Upper lobe of left lung (tissue), 6 donors: ENCODE measurements around the gene LGALS3. TPM values are rescaled to one million over a fixed set of nuclear protein-coding genes. Genes with fewer than 3 reads are reported as not detected.
A peak's percentile ranks its signal among the peaks of the same experiment; 100 is the strongest.

Source experiments
- ATAC-seq, 2 donors: fragments of 200-7000 bp; cut with Tn5 transposase; one replicate each; pipeline ENCODE4 v1.9.1; 2022; ENCODE audit warnings: mild to moderate bottlenecking in 2 of 2, moderate library complexity in 2 of 2; ENCODE audit not compliant: low FRiP score in 2 of 2
- DNase-seq, 2 donors: peaks; one replicate each; pipeline ENCODE4 v3.0.0-alpha.2; 2019 to 2020
- H3K27ac ChIP-seq, 4 donors: fragments of 200-600 bp; sonication (generic); one replicate each; pipeline ENCODE4 v1.5.1; 2016 to 2019
- H3K27me3 ChIP-seq, 4 donors: fragments of 200-600 bp; sonication (generic); one replicate each; pipeline ENCODE4 v1.5.1; 2017 to 2019
- H3K36me3 ChIP-seq, 4 donors: fragments of 200-600 bp; sonication (generic); one replicate each; pipeline ENCODE4 v1.5.1; 2016 to 2019
- H3K4me1 ChIP-seq, 4 donors: fragments of 200-600 bp; sonication (generic); one replicate each; pipeline ENCODE4 v1.5.1; 2018 to 2019
- H3K4me3 ChIP-seq, 4 donors: fragments of 200-600 bp; sonication (generic); one replicate each; pipeline ENCODE4 v1.5.1; 2017 to 2019; ENCODE audit warnings: mild to moderate bottlenecking in 2 of 4, moderate library complexity in 1 of 4
- H3K9me3 ChIP-seq, 4 donors: fragments of 200-600 bp; sonication (generic); one replicate each; pipeline ENCODE4 v1.5.1; 2018 to 2019
- CTCF ChIP-seq, 6 experiments: fragments of 450-650 bp in 4 of 6; fragments of 200-600 bp in 2 of 6; sonication (generic) in 2 of 6; IDR thresholded peaks; one replicate each; pipeline ENCODE4 v1.5.1; 2016 to 2019; ENCODE audit warnings: antibody characterized with exemption in 6 of 6
- EP300 ChIP-seq, 4 donors: sonication (generic); formaldehyde crosslinking; IDR thresholded peaks; one replicate each; pipeline ENCODE4 v1.5.1; 2017; ENCODE audit warnings: antibody characterized with exemption in 4 of 4, control low read depth in 2 of 4
- POLR2A ChIP-seq, 4 donors: fragments of 450-650 bp; IDR thresholded peaks; one replicate each; pipeline ENCODE4 v1.5.1; 2016 to 2017; ENCODE audit warnings: antibody characterized with exemption in 4 of 4, mild to moderate bottlenecking in 2 of 4
- POLR2AphosphoS5 ChIP-seq, 2 donors: sonication (generic); formaldehyde crosslinking; IDR thresholded peaks; one replicate each; pipeline ENCODE4 v1.5.1; 2017; ENCODE audit warnings: antibody characterized with exemption in 2 of 2
- WGBS, 2 donors: methylation state at CpG; one replicate each; pipeline ENCODE4 v1.1.5; 2017 to 2018; 5-methylcytosine and 5-hydroxymethylcytosine counted together
- total RNA-seq, 6 donors: library from RNA; depleted of rRNA in 4 of 6; stranded (reverse); fragments of >200 nt in 4 of 6; gene quantifications; one replicate each; pipeline versions ENCODE4 v1.1.0 to v1.2.1, GENCODE V29; 2016 to 2021
- donor health status: DM: no; HTN: no; CAD: no; lungs with moderate emphysema.
- donor health status: DM: no; HTN: yes; CAD: no; lungs with severe emphysema.

Gene LGALS3
- total RNA-seq, 6 donors from 2014 or later = 205 to 710 (median 440) TPM

GRCh38 chr14:55088356-55088755 is 40.7 kb upstream of the LGALS3 start:
- Histone ChIP-seq H3K4me3 (no peak overlapping the region), H3K9me3 (no peaks in the 10 kb centered on the region), H3K27me3 (no peaks in the 10 kb centered on the region), H3K27ac (no peak overlapping the region), H3K36me3 (no peaks in the 10 kb centered on the region), H3K4me1 (peaks cover 0 to 11% (median 3%) of the 10 kb centered on the region in 4 donors)
- ATAC-seq (no peak), DNase-seq (no peak)
- TF ChIP-seq EP300 (IDR thresholded peaks at IDR 0.05) (no peak), POLR2A (IDR thresholded peaks at IDR 0.05) (no peak), POLR2AphosphoS5 (IDR thresholded peaks at IDR 0.05) (no peak), CTCF (IDR thresholded peaks at IDR 0.05) (no peak)

GRCh38 chr14:55092341-55092740 is 36.7 kb upstream of the LGALS3 start:
- Histone ChIP-seq H3K36me3 (no peaks in the 10 kb centered on the region), H3K27me3 (no peaks in the 10 kb centered on the region), H3K9me3 (no peaks in the 10 kb centered on the region), H3K4me1 (peaks cover 0 to 11% (median 6%) of the 10 kb centered on the region in 4 donors), H3K4me3 (no peak overlapping the region), H3K27ac (no peak overlapping the region)
- no peak for DNase-seq
- TF ChIP-seq EP300 (IDR thresholded peaks at IDR 0.05) (no peak), POLR2A (IDR thresholded peaks at IDR 0.05) (no peak), CTCF (IDR thresholded peaks at IDR 0.05) (no peak), POLR2AphosphoS5 (IDR thresholded peaks at IDR 0.05) (no peak)
- no peak for ATAC-seq
- WGBS, 2 donors = 83 to 86% methylated on average over 4 of the region's 4 CpGs

GRCh38 chr14:55094292-55095157 is 34.5 kb upstream of the LGALS3 start:
- Histone ChIP-seq H3K36me3 (no peaks in the 10 kb centered on the region), H3K9me3 (no peaks in the 10 kb centered on the region), H3K4me3 (no peak overlapping the region), H3K27ac (no peak overlapping the region), H3K4me1 (peaks cover 13 to 23% (median 18%) of the 10 kb centered on the region in 4 donors), H3K27me3 (no peaks in the 10 kb centered on the region)
- 78 to 79% methylated on average over 9 of the region's 9 CpGs for WGBS, 2 donors
- ATAC-seq (no peak), DNase-seq (no peak)
- no peak for TF ChIP-seq POLR2A (IDR thresholded peaks at IDR 0.05)

- Histone ChIP-seq H3K27me3 (no peaks in the 10 kb centered on the region), H3K36me3 (no peaks in the 10 kb centered on the region), H3K27ac (peak overlapping the region; percentile 71 to 81 (median 75)), H3K4me3 (no peak overlapping the region), H3K4me1 (peaks cover 38 to 50% (median 45%) of the 10 kb centered on the region in 4 donors), H3K9me3 (no peaks in the 10 kb centered on the region)
- 42 to 45% methylated on average over 5 of the region's 5 CpGs for WGBS, 2 donors
- TF ChIP-seq CTCF (IDR thresholded peaks at IDR 0.05) (no peak), POLR2AphosphoS5 (IDR thresholded peaks at IDR 0.05) (peak in 1 of 2 donors; percentile 19), POLR2A (IDR thresholded peaks at IDR 0.05) (peak in 1 of 4 donors; percentile 14), EP300 (IDR thresholded peaks at IDR 0.05) (peak in 1 of 4 donors; percentile 77)
- DNase-seq (peak in 1 of 2 donors; percentile 72), ATAC-seq (peak; percentile 29 to 66)
These were observed 31.0 kb upstream of the LGALS3 start for GRCh38 chr14:55097881-55098560.

- Histone ChIP-seq H3K4me1 (peaks cover 43 to 55% (median 50%) of the 10 kb centered on the region in 4 donors), H3K36me3 (no peaks in the 10 kb centered on the region), H3K27ac (peak overlapping the region; percentile 71 to 81 (median 75)), H3K9me3 (no peaks in the 10 kb centered on the region), H3K27me3 (no peaks in the 10 kb centered on the region), H3K4me3 (no peak overlapping the region)
- no peak for ATAC-seq
- WGBS, 2 donors = 78 to 94% methylated on average over 1 of the region's 1 CpG
- TF ChIP-seq CTCF (IDR thresholded peaks at IDR 0.05) = no peak
- no peak for TF ChIP-seq EP300 (IDR thresholded peaks at IDR 0.05)
- no peak for TF ChIP-seq POLR2A (IDR thresholded peaks at IDR 0.05)
- no peak for DNase-seq
These were observed 30.5 kb upstream of the LGALS3 start for GRCh38 chr14:55098561-55098898.
